OCI-LY7 (cell line): ENCODE data around the gene AKAP9.

ENCODE experiments used
- CTCF ChIP-seq: fragments of 200-600 bp; sonication (generic); conservative IDR thresholded peaks from 2 replicates; pipeline ENCODE4 v1.5.1; 2014; ENCODE audit warnings: mild to moderate bottlenecking, antibody characterized with exemption, low read length, moderate library complexity, mixed read lengths
- EZH2phosphoT487 ChIP-seq: fragments of 200-600 bp; sonication (generic); IDR thresholded peaks from 2 replicates; pipeline ENCODE4 v1.6.1; 2018; ENCODE audit warnings: low read depth, borderline replicate concordance, mild to moderate bottlenecking, mixed run types, antibody characterized with exemption, low read length, moderate library complexity, mixed read lengths

GRCh38 chr7:91942312-91942711 lies 1.6 kb downstream of the AKAP9 start:
- TF ChIP-seq CTCF (no peak), EZH2phosphoT487 (no peak)
